SK-N-SH (cell line): Measurements from ENCODE around the gene PTPRD. TPM values are rescaled to one million over a fixed set of nuclear protein-coding genes. Genes with fewer than 3 reads are reported as not detected.

Experiments
- CTCF ChIA-PET: fragments of 300-600, 350-600 bp; formaldehyde crosslinking; extraction: SDS; loops from one replicate; lab custom pipeline; 2021; lab: Yijun Ruan, JAX
- POLR2A ChIA-PET: fragments of 350-600 bp; sonication (Branson Sonifier 250); formaldehyde crosslinking; extraction: SDS; loops from one replicate; lab custom pipeline; 2020; ENCODE audit warnings: antibody characterized with exemption, inconsistent platforms; lab: Yijun Ruan, JAX
- DNase-seq: peaks from one replicate; pipeline ENCODE4 v3.0.0; 2012
- H2AFZ ChIP-seq: fragments of 200-600 bp; sonication (generic); 2 replicates; pipeline ENCODE4 v1.8.1; 2016; ENCODE audit warnings: antibody characterized with exemption, mild to moderate bottlenecking, low read depth
- H3F3A ChIP-seq: fragments of 200-600 bp; sonication (generic); replicated peaks from 2 replicates; pipeline ENCODE3; 2016; ENCODE audit warnings: antibody characterized with exemption, mild to moderate bottlenecking; ENCODE audit not compliant: insufficient read depth
- H3K27ac ChIP-seq, 2 experiments: fragments of 200-500 bp in 1 of 2; fragments of 200-600 bp in 1 of 2; sonication (Bioruptor generic) in 1 of 2; sonication (generic), shearing (Covaris generic) in 1 of 2; 2 replicates each; pipeline versions ENCODE4 v1.5.1 to v1.6.1; 2014 to 2016; ENCODE audit warnings: low read depth in 2 of 2, inconsistent platforms in 1 of 2, low read length in 1 of 2, mild to moderate bottlenecking in 1 of 2, mixed read lengths in 1 of 2
- H3K27me3 ChIP-seq: fragments of 200-600 bp; sonication (generic), shearing (Covaris generic); 2 replicates; pipeline ENCODE4 v1.6.1; 2016; ENCODE audit warnings: mixed run types; ENCODE audit not compliant: insufficient read depth
- H3K36me3 ChIP-seq, 2 experiments: fragments of 200-500 bp in 1 of 2; fragments of 200-600 bp in 1 of 2; sonication (Bioruptor generic) in 1 of 2; sonication (generic) in 1 of 2; replicated peaks in 1 of 2; 2 replicates each; pipeline versions ENCODE3 to v1.5.1; 2014 to 2016; ENCODE audit warnings: low read length in 1 of 2, mild to moderate bottlenecking in 1 of 2; ENCODE audit not compliant: insufficient read depth in 2 of 2, control insufficient read depth in 1 of 2
- H3K4me1 ChIP-seq, 2 experiments: fragments of 200-500 bp in 1 of 2; fragments of 200-600 bp in 1 of 2; sonication (Bioruptor generic) in 1 of 2; sonication (generic), shearing (Covaris generic) in 1 of 2; 2 replicates each; pipeline versions ENCODE4 v1.5.1 to v1.6.1; 2014 to 2016; ENCODE audit warnings: low read depth in 1 of 2, low read length in 1 of 2, mixed run types in 1 of 2; ENCODE audit not compliant: insufficient read depth in 2 of 2, control insufficient read depth in 1 of 2
- H3K4me2 ChIP-seq: fragments of 200-600 bp; sonication (generic), shearing (Covaris generic); 2 replicates; pipeline ENCODE4 v1.6.1; 2017; ENCODE audit warnings: mixed run types
- H3K4me3 ChIP-seq, 2 experiments: fragments of 200-500 bp in 1 of 2; fragments of 200-600 bp in 1 of 2; sonication (Bioruptor generic) in 1 of 2; sonication (generic), shearing (Covaris generic) in 1 of 2; 2 replicates each; pipeline versions ENCODE4 v1.5.1 to v1.8.1; 2014 to 2016; ENCODE audit warnings: low read depth in 2 of 2, inconsistent platforms in 1 of 2, low read length in 1 of 2, mild to moderate bottlenecking in 1 of 2, mixed read lengths in 1 of 2, moderate library complexity in 1 of 2
- H3K79me2 ChIP-seq: fragments of 200-600 bp; sonication (generic); 2 replicates; pipeline ENCODE4 v1.8.1; 2017; ENCODE audit warnings: mild to moderate bottlenecking; ENCODE audit not compliant: insufficient read depth
- H3K9ac ChIP-seq: fragments of 200-600 bp; sonication (generic); 2 replicates; pipeline ENCODE4 v1.6.1; 2017; ENCODE audit warnings: mixed run types
- H3K9me2 ChIP-seq: fragments of 200-600 bp; sonication (generic); 2 replicates; pipeline ENCODE4 v1.6.1; 2017; ENCODE audit warnings: mixed run types
- H3K9me3 ChIP-seq: fragments of 200-600 bp; sonication (generic); 2 replicates; pipeline ENCODE4 v1.6.1; 2017; ENCODE audit warnings: mixed run types, mild to moderate bottlenecking, moderate library complexity
- H4K20me1 ChIP-seq: fragments of 200-600 bp; sonication (generic); 2 replicates; pipeline ENCODE4 v1.6.1; 2017; ENCODE audit warnings: mild to moderate bottlenecking, mixed run types; ENCODE audit not compliant: insufficient read depth
- CHD2 ChIP-seq: fragments of 150-350 bp; IDR thresholded peaks from 2 replicates; pipeline ENCODE4 v1.6.1; 2018; ENCODE audit warnings: low read length; ENCODE audit not compliant: partially characterized antibody
- GATA2 ChIP-seq: sonication (generic); formaldehyde crosslinking; IDR thresholded peaks from 2 replicates; pipeline ENCODE4 v1.5.0; 2020; ENCODE audit warnings: mild to moderate bottlenecking, missing genetic modification reagents
- JUND ChIP-seq: IDR thresholded peaks from 2 replicates; pipeline ENCODE4 v1.4.0; 2012
- PBX3 ChIP-seq: IDR thresholded peaks from 2 replicates; pipeline ENCODE4; 2012
- RAD21 ChIP-seq: IDR thresholded peaks from 2 replicates; pipeline ENCODE4 v1.6.1; 2012; ENCODE audit warnings: mild to moderate bottlenecking, low read length
- RFX5 ChIP-seq: IDR thresholded peaks from 2 replicates; pipeline ENCODE4 v1.6.1; 2012; ENCODE audit warnings: mild to moderate bottlenecking, improper control_type of control experiment, low read length
- SMC3 ChIP-seq: IDR thresholded peaks from 2 replicates; pipeline ENCODE4 v1.6.1; 2012; ENCODE audit warnings: low read depth, low read length, improper control_type of control experiment
- TEAD4 ChIP-seq: IDR thresholded peaks from 2 replicates; pipeline ENCODE4 v1.4.0; 2012; ENCODE audit warnings: mild to moderate bottlenecking, borderline replicate concordance; ENCODE audit not compliant: insufficient read depth
- WGBS: methylation state at CpG from one replicate; pipeline ENCODE4 v1.1.6; 2017; ENCODE audit warnings: low lambda C conversion rate; 5-methylcytosine and 5-hydroxymethylcytosine counted together
- polyA plus RNA-seq, 3 experiments: library from polyadenylated mRNA; depleted of rRNA; stranded (reverse); fragments of >200 nt; gene quantifications; 2 replicates each; pipeline ENCODE4 v1.2.3, GENCODE V29; 2012
- TF ChIP-seq, protein P1 (sequence below): fragments of 200-600 bp; sonication (generic); IDR thresholded peaks from 2 replicates; pipeline ENCODE4 v1.6.1; 2017; ENCODE audit warnings: antibody characterized with exemption, mild to moderate bottlenecking, moderate library complexity

Gene PTPRD
- polyA plus RNA-seq, 1 of the 3 experiments (the other 2 are of a cell fraction) = 0.15 TPM

DNA sequence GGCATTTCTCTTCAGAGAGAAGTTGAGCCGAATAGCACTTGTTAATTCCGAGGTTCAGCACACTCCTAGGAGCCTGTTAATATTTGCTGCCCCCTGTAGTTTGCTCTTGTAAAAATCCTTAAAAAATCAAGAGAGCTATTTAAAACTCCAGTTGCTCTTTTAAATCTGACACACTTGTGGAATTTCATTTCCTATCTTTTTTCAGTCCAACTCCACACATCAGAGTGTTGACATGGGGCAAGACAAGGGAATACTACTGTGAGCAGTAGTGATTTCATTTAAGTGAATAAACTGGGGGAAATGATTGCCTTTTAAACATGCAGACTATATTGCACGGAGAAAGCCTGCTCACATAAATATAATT, 1717.0 kb downstream of the PTPRD start:
- Histone ChIP-seq H3K9me2 (no peaks in the 10 kb centered on the region), H3K4me1 (no peaks in the 10 kb centered on the region), H3K27ac (no peak overlapping the region), H4K20me1 (no peaks in the 10 kb centered on the region), H3K4me2 (no peak overlapping the region), H3K4me3 (no peak overlapping the region), H3K9ac (no peak overlapping the region), H3K79me2 (no peaks in the 10 kb centered on the region), H3K36me3 (no peaks in the 10 kb centered on the region), H3F3A (no peaks in the 10 kb centered on the region), H2AFZ (no peak overlapping the region), H3K27me3 (no peaks in the 10 kb centered on the region), H3K9me3 (no peaks in the 10 kb centered on the region)
- TF ChIP-seq SMC3 (peak; percentile 62; the same call in 1 of the 2 replicates), JUND (no peak), RAD21 (peak; percentile 87)
- TF ChIP-seq, protein P1, sequence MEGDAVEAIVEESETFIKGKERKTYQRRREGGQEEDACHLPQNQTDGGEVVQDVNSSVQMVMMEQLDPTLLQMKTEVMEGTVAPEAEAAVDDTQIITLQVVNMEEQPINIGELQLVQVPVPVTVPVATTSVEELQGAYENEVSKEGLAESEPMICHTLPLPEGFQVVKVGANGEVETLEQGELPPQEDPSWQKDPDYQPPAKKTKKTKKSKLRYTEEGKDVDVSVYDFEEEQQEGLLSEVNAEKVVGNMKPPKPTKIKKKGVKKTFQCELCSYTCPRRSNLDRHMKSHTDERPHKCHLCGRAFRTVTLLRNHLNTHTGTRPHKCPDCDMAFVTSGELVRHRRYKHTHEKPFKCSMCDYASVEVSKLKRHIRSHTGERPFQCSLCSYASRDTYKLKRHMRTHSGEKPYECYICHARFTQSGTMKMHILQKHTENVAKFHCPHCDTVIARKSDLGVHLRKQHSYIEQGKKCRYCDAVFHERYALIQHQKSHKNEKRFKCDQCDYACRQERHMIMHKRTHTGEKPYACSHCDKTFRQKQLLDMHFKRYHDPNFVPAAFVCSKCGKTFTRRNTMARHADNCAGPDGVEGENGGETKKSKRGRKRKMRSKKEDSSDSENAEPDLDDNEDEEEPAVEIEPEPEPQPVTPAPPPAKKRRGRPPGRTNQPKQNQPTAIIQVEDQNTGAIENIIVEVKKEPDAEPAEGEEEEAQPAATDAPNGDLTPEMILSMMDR = peak; percentile 70
- DNase-seq = peak; percentile 41
- WGBS = 27% methylated on average over 3 of the region's 3 CpGs
- ChIA-PET CTCF (interaction anchor here (0.6 to 1.8 kb wide), 47 partner anchors 8 to 1996 kb away, joined by 3 to 11 read pairs (median 4); no protein-coding TSS in a partner anchor), POLR2A (no interaction called here)

DNA sequence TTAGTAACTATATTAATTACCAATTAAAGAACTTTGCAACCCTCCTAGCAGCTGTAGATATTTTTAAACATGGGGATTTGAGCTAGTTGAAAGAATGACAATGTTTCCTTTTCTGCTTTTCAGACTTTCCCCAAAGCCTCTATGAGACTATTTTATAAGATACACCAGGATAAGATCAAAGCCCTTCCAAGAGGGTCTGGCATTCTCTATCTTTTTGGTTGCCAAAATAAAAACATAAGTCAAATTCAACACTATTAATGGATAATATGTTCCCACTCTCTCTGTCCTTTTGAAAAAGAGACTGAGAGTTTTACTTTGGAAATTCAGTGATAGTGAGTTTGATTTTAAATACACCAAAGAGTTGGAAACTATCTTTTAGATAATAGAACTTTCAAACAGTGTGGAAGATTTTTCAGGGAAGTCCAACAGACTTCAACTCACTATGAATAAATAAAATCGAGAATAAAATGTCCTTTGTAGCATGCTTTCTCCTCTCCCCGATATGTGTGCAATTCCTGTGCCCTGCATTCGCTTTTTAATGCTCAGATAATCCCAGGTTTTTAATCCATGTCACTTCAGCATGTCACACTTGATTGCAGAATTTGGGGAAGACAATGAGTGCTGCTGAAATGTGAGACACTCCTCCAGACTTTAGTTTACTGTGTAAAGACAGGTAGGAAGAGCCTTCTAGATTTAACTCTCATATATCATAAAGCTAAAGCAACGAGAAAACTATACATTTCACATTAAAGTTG, 1717.5 kb downstream of the PTPRD start:
- no peaks in the 10 kb centered on the region for H3K27me3 ChIP-seq
- CTCF ChIA-PET = interaction anchor here (0.6 to 3.0 kb wide), 32 partner anchors 7 to 1843 kb away, joined by 3 to 14 read pairs (median 4); no protein-coding TSS in a partner anchor
- no peak overlapping the region for H3K4me3 ChIP-seq
- POLR2A ChIA-PET = no interaction called here
- H3K9ac ChIP-seq = no peak overlapping the region
- no peak overlapping the region for H3K4me2 ChIP-seq
- no peak for TF ChIP-seq TEAD4
- no peak for TF ChIP-seq CHD2
- TF ChIP-seq, protein P1 = no peak
- TF ChIP-seq RFX5 = no peak
- no peak for TF ChIP-seq GATA2 (CRISPR knock-in tag)
- TF ChIP-seq PBX3 = no peak
- no peaks in the 10 kb centered on the region for H3K4me1 ChIP-seq
- H3K36me3 ChIP-seq = no peaks in the 10 kb centered on the region
- DNase-seq = no peak
- H3K9me3 ChIP-seq = no peaks in the 10 kb centered on the region
- no peaks in the 10 kb centered on the region for H3K9me2 ChIP-seq
- 14% methylated on average over 4 of the region's 4 CpGs for WGBS
- no peak overlapping the region for H2AFZ ChIP-seq
- H3K79me2 ChIP-seq = no peaks in the 10 kb centered on the region
- no peak overlapping the region for H3K27ac ChIP-seq
- no peaks in the 10 kb centered on the region for H3F3A ChIP-seq
- H4K20me1 ChIP-seq = no peaks in the 10 kb centered on the region
